H1 (cell line): ENCODE measurements around the gene CSNK1A1. TPM values are rescaled to one million over a fixed set of nuclear protein-coding genes. Genes with fewer than 3 reads are reported as not detected.

Experiments
- CTCF ChIA-PET: fragments of 300-600 bp; sonication (Branson Sonifier 250); formaldehyde crosslinking; loops from one replicate; lab custom pipeline; 2021; ENCODE audit not compliant: partially characterized antibody; lab: Charles Lee
- POLR2A ChIA-PET: fragments of 300-600 bp; sonication (Branson Sonifier 250); formaldehyde crosslinking; loops from one replicate; lab custom pipeline; 2021; ENCODE audit warnings: inconsistent platforms; ENCODE audit not compliant: partially characterized antibody; lab: Charles Lee
- DNase-seq, 2 experiments: peaks; one replicate each; pipeline versions ENCODE4 v3.0.0 to v3.0.0-alpha.2; 2010 to 2022; ENCODE audit warnings: low spot score in 2 of 2, low read depth in 1 of 2, mixed read lengths in 1 of 2
- FAIRE-seq: peaks from 2 replicates; lab custom pipeline; 2011; peaks lifted over from hg19 to GRCh38; lab: Jason Lieb, UNC
- H2AFZ ChIP-seq: 2 replicates; pipeline ENCODE4 v1.8.1; 2012; ENCODE audit warnings: low read length, inconsistent platforms
- H2AK5ac ChIP-seq: 2 replicates; pipeline ENCODE4 v1.6.1; 2013; ENCODE audit warnings: low read depth, low read length
- H2BK120ac ChIP-seq: replicated peaks from 2 replicates; pipeline ENCODE3; 2013; ENCODE audit warnings: low read depth, low read length, inconsistent platforms
- H2BK12ac ChIP-seq: 2 replicates; pipeline ENCODE4 v1.6.1; 2013; ENCODE audit warnings: low read depth, low read length
- H2BK15ac ChIP-seq: 2 replicates; pipeline ENCODE4 v1.6.1; 2013; ENCODE audit warnings: low read length
- H2BK20ac ChIP-seq: 2 replicates; pipeline ENCODE4 v1.6.1; 2013; ENCODE audit warnings: low read length
- H2BK5ac ChIP-seq: 2 replicates; pipeline ENCODE4 v1.6.1; 2013; ENCODE audit warnings: low read depth, low read length
- H3K14ac ChIP-seq: 2 replicates; pipeline ENCODE4 v1.6.1; 2013; ENCODE audit warnings: inconsistent platforms; ENCODE audit not compliant: insufficient read length
- H3K18ac ChIP-seq: 2 replicates; pipeline ENCODE4 v1.6.1; 2013; ENCODE audit warnings: low read length; ENCODE audit errors: extremely low read depth
- H3K23ac ChIP-seq: 2 replicates; pipeline ENCODE4 v1.6.1; 2013; ENCODE audit warnings: inconsistent platforms; ENCODE audit not compliant: insufficient read length
- H3K23me2 ChIP-seq: 2 replicates; pipeline ENCODE4 v1.6.1; 2013; ENCODE audit warnings: low read depth, low read length
- H3K27ac ChIP-seq: 2 replicates; pipeline ENCODE4 v1.6.1; 2011; ENCODE audit warnings: low read depth, low read length, inconsistent platforms
- H3K27me3 ChIP-seq, 4 experiments: replicated peaks in 1 of 4; 1 replicate in 1 of 4; 2 replicates in 3 of 4; pipeline versions ENCODE4 v1.6.1 to v1.8.1; 2011 to 2013; ENCODE audit warnings: low read length in 3 of 4, mild to moderate bottlenecking in 3 of 4, inconsistent platforms in 2 of 4, mixed read lengths in 2 of 4, moderate library complexity in 1 of 4; ENCODE audit not compliant: control insufficient read depth in 3 of 4, insufficient read depth in 3 of 4; ENCODE audit errors: extremely low read depth in 1 of 4
- H3K36me3 ChIP-seq, 4 experiments: 2 replicates each; pipeline versions ENCODE4 v1.6.1 to v1.8.1; 2011 to 2013; ENCODE audit warnings: mild to moderate bottlenecking in 4 of 4, low read length in 3 of 4, moderate library complexity in 2 of 4, control low read depth in 1 of 4, inconsistent platforms in 1 of 4; ENCODE audit not compliant: insufficient read depth in 4 of 4, control insufficient read depth in 2 of 4
- H3K4ac ChIP-seq: replicated peaks from 2 replicates; pipeline ENCODE3; 2013; ENCODE audit warnings: low read length, low read depth, mixed read lengths, inconsistent platforms; ENCODE audit not compliant: insufficient read length
- H3K4me1 ChIP-seq, 4 experiments: replicated peaks in 1 of 4; 1 replicate in 1 of 4; 2 replicates in 3 of 4; pipeline versions ENCODE4 v1.6.1 to v1.8.1; 2011 to 2013; ENCODE audit warnings: low read length in 3 of 4, inconsistent platforms in 2 of 4, mixed read lengths in 1 of 4; ENCODE audit not compliant: insufficient read depth in 4 of 4, control insufficient read depth in 3 of 4
- H3K4me2 ChIP-seq, 2 experiments: 2 replicates each; pipeline versions ENCODE4 v1.6.1 to v1.8.1; 2011 to 2013; ENCODE audit warnings: low read depth in 2 of 2, low read length in 2 of 2, control low read depth in 1 of 2, inconsistent platforms in 1 of 2, mild to moderate bottlenecking in 1 of 2; ENCODE audit not compliant: insufficient read depth in 1 of 2
- H3K4me3 ChIP-seq, 4 experiments: fragments of 200-600, 300-600 bp in 1 of 4; sonication (generic), shearing (Covaris generic), sonication (Bioruptor Twin) in 1 of 4; 2 replicates each; pipeline versions ENCODE4 v1.5.1 to v1.8.1; 2011 to 2016; ENCODE audit warnings: low read length in 4 of 4, low read depth in 3 of 4, control low read depth in 2 of 4, inconsistent platforms in 2 of 4, mild to moderate bottlenecking in 2 of 4, mixed read lengths in 1 of 4, moderate library complexity in 1 of 4; ENCODE audit not compliant: insufficient read depth in 2 of 4; ENCODE audit errors: extremely low read depth in 1 of 4
- H3K56ac ChIP-seq: replicated peaks from 2 replicates; pipeline ENCODE3; 2013; ENCODE audit warnings: low read depth, mild to moderate bottlenecking, mixed read lengths, low read length, inconsistent platforms; ENCODE audit not compliant: insufficient read length
- H3K79me1 ChIP-seq: 2 replicates; pipeline ENCODE4 v1.6.1; 2013; ENCODE audit warnings: low read depth, low read length, control low read depth
- H3K79me2 ChIP-seq, 2 experiments: 2 replicates each; pipeline versions ENCODE4 v1.6.1 to v1.8.1; 2012 to 2013; ENCODE audit warnings: low read length in 2 of 2, mild to moderate bottlenecking in 2 of 2, inconsistent platforms in 1 of 2; ENCODE audit not compliant: insufficient read depth in 2 of 2, control insufficient read depth in 1 of 2
- H3K9ac ChIP-seq, 4 experiments: replicated peaks in 1 of 4; 1 replicate in 1 of 4; 2 replicates in 3 of 4; pipeline versions ENCODE4 v1.6.1 to v1.8.1; 2011 to 2013; ENCODE audit warnings: low read depth in 3 of 4, low read length in 3 of 4, control low read depth in 2 of 4, mild to moderate bottlenecking in 2 of 4, moderate library complexity in 2 of 4, inconsistent platforms in 1 of 4; ENCODE audit errors: extremely low read depth in 1 of 4
- H3K9me3 ChIP-seq, 2 experiments: 2 replicates each; pipeline versions ENCODE4 v1.6.1 to v1.8.1; 2012 to 2013; ENCODE audit warnings: mild to moderate bottlenecking in 2 of 2, moderate library complexity in 2 of 2, control low read depth in 1 of 2, inconsistent platforms in 1 of 2, low read depth in 1 of 2, low read length in 1 of 2, mixed read lengths in 1 of 2; ENCODE audit not compliant: insufficient read depth in 2 of 2
- H4K20me1 ChIP-seq, 2 experiments: replicated peaks in 1 of 2; 2 replicates each; pipeline versions ENCODE3 to v1.8.1; 2011 to 2013; ENCODE audit warnings: inconsistent platforms in 2 of 2, low read length in 2 of 2, mild to moderate bottlenecking in 1 of 2; ENCODE audit not compliant: insufficient read depth in 2 of 2, control insufficient read depth in 1 of 2
- H4K5ac ChIP-seq: 2 replicates; pipeline ENCODE4 v1.6.1; 2013; ENCODE audit warnings: low read length, low read depth, mixed read lengths, inconsistent platforms; ENCODE audit not compliant: insufficient read length
- H4K8ac ChIP-seq: 2 replicates; pipeline ENCODE4 v1.8.0; 2013; ENCODE audit warnings: mild to moderate bottlenecking, moderate library complexity, low read length, inconsistent platforms; ENCODE audit not compliant: insufficient read depth; ENCODE audit errors: extremely low read depth
- H4K91ac ChIP-seq: replicated peaks from 2 replicates; pipeline ENCODE3; 2013; ENCODE audit warnings: low read length, mixed read lengths, inconsistent platforms; ENCODE audit not compliant: insufficient read length
- ATF3 ChIP-seq: IDR thresholded peaks from 2 replicates; pipeline ENCODE4 v1.6.1; 2011; ENCODE audit warnings: low read depth, mild to moderate bottlenecking, low read length; ENCODE audit not compliant: insufficient read depth
- WGBS, 2 experiments: shearing (Covaris generic) in 1 of 2; methylation state at CpG; one replicate each; pipeline versions ENCODE4 v1.1.6 to v1.1.7; 2013 to 2015; ENCODE audit warnings: low lambda C conversion rate in 2 of 2, mixed read lengths in 2 of 2, inconsistent platforms in 1 of 2, low coverage in 1 of 2, missing lambda C conversion rate in 1 of 2; ENCODE audit not compliant: insufficient replicate concordance in 2 of 2, insufficient coverage in 1 of 2, insufficient read length in 1 of 2; ENCODE audit errors: extremely low coverage in 1 of 2, missing lambda C conversion rate in 1 of 2; 5-methylcytosine and 5-hydroxymethylcytosine counted together
- polyA plus RNA-seq, 7 experiments: library from polyadenylated mRNA; depleted of rRNA in 3 of 7; stranded (reverse) in 5 of 7; unstranded in 2 of 7; fragments of >200 nt in 5 of 7; fragments of 200-250 nt in 2 of 7; gene quantifications; 1 replicate in 5 of 7; 2 replicates in 1 of 7; 4 replicates in 1 of 7; pipeline versions ENCODE4 v1.2.1 to v1.2.3, GENCODE V29; 2011 to 2013; ENCODE audit warnings: missing spikeins in 2 of 7, mixed read lengths in 2 of 7
- total RNA-seq: library from RNA; stranded (reverse); fragmentation: NEBNext Ultra II Directional; extraction: Animal tissue kit (Norgen Biotek cat#: 25700); gene quantifications from 2 replicates; pipeline ENCODE4 v1.2.1, GENCODE V29; 2021

Gene CSNK1A1
- total and polyA plus RNA-seq, 2 of the 8 experiments (the other 6 are each of a cell fraction or from before 2014, with no cell fraction given) = 61.2 to 244 TPM

GRCh38 chr5:149450199-149450598 lies 101.0 kb downstream of the CSNK1A1 start:
- no peak for DNase-seq

More at GRCh38 chr5:149450199-149450598, 101.0 kb downstream of the CSNK1A1 start:
- 80% methylated on average over 3 of the region's 3 CpGs; no CpG with 5 or more reads in 1 of the 2 experiments for WGBS, 2 experiments
- Histone ChIP-seq H3K18ac (no peak overlapping the region; the same call in 1 of the 2 replicates), H2AK5ac (no peak overlapping the region), H3K27ac (no peak overlapping the region), H4K91ac (no peak overlapping the region), H3K56ac (no peak overlapping the region), H4K20me1 (no peaks in the 10 kb centered on the region), H3K4ac (no peak overlapping the region), H3K9me3 (no peaks in the 10 kb centered on the region), H3K4me3 (no peak overlapping the region), H4K8ac (no peak overlapping the region), H2AFZ (no peak overlapping the region; the same call in 1 of the 2 replicates), H3K27me3 (no peaks in the 10 kb centered on the region), H3K9ac (no peak overlapping the region), H2BK12ac (no peak overlapping the region), H3K79me1 (no peaks in the 10 kb centered on the region), H3K4me1 (peaks cover 0 to 19% (median 8%) of the 10 kb centered on the region in 4 experiments; a peak in 6 of 7 replicates), H3K23ac (no peak overlapping the region), H3K14ac (no peak overlapping the region), H3K4me2 (no peak overlapping the region), H2BK15ac (0 out of 2 replicates have a peak overlapping the region, but pooled peaks have one; percentile 46), H2BK5ac (no peak overlapping the region), H3K23me2 (0 out of 2 replicates have a peak, but pooled peaks cover 2% of the 10 kb centered on the region), H2BK20ac (no peak overlapping the region), H4K5ac (no peak overlapping the region), H3K79me2 (no peaks in the 10 kb centered on the region), H3K36me3 (no peaks in the 10 kb centered on the region), H2BK120ac (no peak overlapping the region)
- ChIA-PET CTCF (interaction anchor here (0.5 to 2.6 kb wide), 17 partner anchors 9 to 168 kb away, joined by 3 to 14 read pairs (median 4); no protein-coding TSS in a partner anchor), POLR2A (interaction anchor here (1.2 kb wide), 1 partner anchor 41 kb away, joined by 4 read pairs; no protein-coding TSS in a partner anchor)
- FAIRE-seq = no peak
- TF ChIP-seq ATF3 = no peak
